Measurements from ENCODE around the gene SNPH.
A peak's percentile ranks its signal among the peaks of the same experiment; 100 is the strongest.
"Not testable (repeated sequence)": the region's sequence is repeated elsewhere in the genome, so short reads cannot be mapped to it uniquely, and the experiment has no call there.

SNPH gene

GRCh38 chr20:1266167-1266973 is at the start of gene SNPH:
SNPH (plus strand) TSS chr20:1266294; CDS start chr20:1296240, 29,946 bp downstream.
- peak; percentile 77 for DNase-seq

- not testable (repeated sequence) for DNase-seq
Observed at GRCh38 chr20:1216527-1217427, 49.3 kb upstream of the SNPH start.

GRCh38 chr20:1222750-1223149 is 43.3 kb upstream of the SNPH start:
- DNase-seq, result not testable (repeated sequence)

- DNase-seq, result no peak
Observed at GRCh38 chr20:1224205-1224890, 41.7 kb upstream of the SNPH start.

- no peak for DNase-seq
Observed at GRCh38 chr20:1225263-1225782, 40.8 kb upstream of the SNPH start.

- DNase-seq, result peak; percentile 63
Observed at GRCh38 chr20:1225783-1226654, 40.1 kb upstream of the SNPH start, which contains the start of gene RAD21L1. RAD21L1 (plus strand) TSS chr20:1226044; CDS start chr20:1228454, 2,410 bp downstream.

- DNase-seq, result no peak
Observed at GRCh38 chr20:1229541-1229940, 36.6 kb upstream of the SNPH start.

GRCh38 chr20:1232286-1233111 is 33.6 kb upstream of the SNPH start:
- DNase-seq, result no peak

- DNase-seq, result no peak
Observed at GRCh38 chr20:1240549-1240948, 25.5 kb upstream of the SNPH start.

- no peak for DNase-seq
Observed at GRCh38 chr20:1241456-1241855, 24.6 kb upstream of the SNPH start.

GRCh38 chr20:1242099-1242498 is 24.0 kb upstream of the SNPH start:
- no peak for DNase-seq

- DNase-seq, result no peak
Observed at GRCh38 chr20:1242530-1242929, 23.6 kb upstream of the SNPH start.

GRCh38 chr20:1245578-1245977 is 20.5 kb upstream of the SNPH start:
- DNase-seq, result no peak

- DNase-seq, result no peak
Observed at GRCh38 chr20:1247689-1248088, 18.4 kb upstream of the SNPH start.

- DNase-seq, result not testable (repeated sequence)
Observed at GRCh38 chr20:1250282-1250681, 15.8 kb upstream of the SNPH start.

- no peak for DNase-seq
Observed at GRCh38 chr20:1252416-1252815, 13.7 kb upstream of the SNPH start.

- no peak for DNase-seq
Observed at GRCh38 chr20:1254254-1254653, 11.8 kb upstream of the SNPH start.

GRCh38 chr20:1255675-1256074 is 10.4 kb upstream of the SNPH start:
- DNase-seq, result no peak

GRCh38 chr20:1263853-1264252 is 2.2 kb upstream of the SNPH start:
- DNase-seq, result no peak

- DNase-seq, result no peak
Observed at GRCh38 chr20:1264727-1265126, 1.4 kb upstream of the SNPH start.

Data from CD4-positive, alpha-beta T cell treated with Interleukin-4 for 4 hours (primary cell).